Calu3 (cell line): ENCODE data around the gene TAPT1. TPM values are rescaled to one million over a fixed set of nuclear protein-coding genes. Genes with fewer than 3 reads are reported as not detected.

Experiments used
- BruUV-seq: library from RNA; stranded (reverse); fragments of 400-500 nt; replicated peaks from 2 replicates; lab custom pipeline; 2021; lab: Mats Ljungman, UMichigan
- CTCF ChIA-PET: fragments of 300-600 bp; sonication (Branson Sonifier 250); formaldehyde crosslinking; loops from one replicate; lab custom pipeline; 2022; ENCODE audit warnings: antibody characterized with exemption; lab: Charles Lee
- DNase-seq: peaks from one replicate; pipeline ENCODE4 v3.0.0; 2022
- H3K27ac Mint-ChIP-seq: one replicate; pipeline ENCODE4 v1.8.0; 2022; ENCODE audit warnings: mixed read lengths; ENCODE audit not compliant: unreplicated experiment
- H3K27me3 Mint-ChIP-seq: one replicate; pipeline ENCODE4 v1.8.0; 2022; ENCODE audit warnings: mixed read lengths; ENCODE audit not compliant: unreplicated experiment
- H3K36me3 Mint-ChIP-seq: one replicate; pipeline ENCODE4 v1.8.0; 2022; ENCODE audit warnings: mild to moderate bottlenecking, moderate library complexity, mixed read lengths; ENCODE audit not compliant: insufficient read depth, unreplicated experiment
- H3K4me1 Mint-ChIP-seq: one replicate; pipeline ENCODE4 v1.8.0; 2022; ENCODE audit warnings: mild to moderate bottlenecking, low read depth, mixed read lengths; ENCODE audit not compliant: unreplicated experiment
- H3K4me3 Mint-ChIP-seq: one replicate; pipeline ENCODE4 v1.8.0; 2022; ENCODE audit warnings: mild to moderate bottlenecking, low read depth, moderate library complexity, mixed read lengths; ENCODE audit not compliant: unreplicated experiment
- H3K9me3 Mint-ChIP-seq: one replicate; pipeline ENCODE4 v1.8.0; 2022; ENCODE audit warnings: low read depth, mixed read lengths; ENCODE audit not compliant: unreplicated experiment
- CTCF ChIP-seq: fragments of 200-600 bp; IDR thresholded peaks from one replicate; pipeline ENCODE4 v1.8.0; 2022; ENCODE audit warnings: antibody characterized with exemption; ENCODE audit not compliant: unreplicated experiment
- intact Hi-C: fragments of 100-400 bp; cut with micrococcal nuclease; formaldehyde crosslinking; loops from one replicate; pipeline ENCODE4 v1.10.0; 2022; ENCODE audit not compliant: unreplicated experiment
- total RNA-seq: library from RNA; stranded (reverse); gene quantifications from 2 replicates; pipeline ENCODE4 v1.2.3, GENCODE V29; 2022

TAPT1 gene
- total RNA-seq, 1 experiment from 2014 or later, result 31.5 TPM

- H3K4me3 Mint-ChIP-seq, result no peak overlapping the region
- no peaks in the 10 kb centered on the region for H3K36me3 Mint-ChIP-seq
- no peaks in the 10 kb centered on the region for H3K9me3 Mint-ChIP-seq
- peaks cover 25% of the 10 kb centered on the region for H3K4me1 Mint-ChIP-seq
- CTCF ChIA-PET, result interaction anchor here (1.3 kb wide), 1 partner anchor 34 kb away, joined by 4 read pairs; the partner anchor contains the start of gene PROM1
- no peak overlapping the region for H3K27ac Mint-ChIP-seq
- no TSS peak for BruUV-seq
- H3K27me3 Mint-ChIP-seq, result no peaks in the 10 kb centered on the region
- no peak for DNase-seq
- intact Hi-C loops, result no loop called here
- no peak for TF ChIP-seq CTCF
Measured at GRCh38 chr4:16117164-16117563, 109.1 kb downstream of the TAPT1 start.

- Mint-ChIP-seq H3K36me3 (no peaks in the 10 kb centered on the region), H3K4me1 (peaks cover 25% of the 10 kb centered on the region), H3K4me3 (no peak overlapping the region), H3K27ac (peak overlapping the region; percentile 23), H3K27me3 (no peaks in the 10 kb centered on the region), H3K9me3 (no peaks in the 10 kb centered on the region)
- no TSS peak for BruUV-seq
- intact Hi-C loops, result loop anchor here (1.0 kb wide), 1 partner anchor 25 kb away; no protein-coding TSS in a partner anchor
- no peak for TF ChIP-seq CTCF
- DNase-seq, result peak; percentile 48
- CTCF ChIA-PET, result interaction anchor here (0.6 to 1.3 kb wide), 4 partner anchors 13 to 209 kb away, joined by 3 to 4 read pairs (median 3); partner anchors contain the start of gene PROM1
Measured at GRCh38 chr4:16116493-16116990, 109.7 kb downstream of the TAPT1 start.

GRCh38 chr4:16116019-16116418, 110.3 kb downstream of the TAPT1 start:
- CTCF ChIA-PET, result interaction anchor here (0.6 to 1.3 kb wide), 4 partner anchors 13 to 208 kb away, joined by 3 to 4 read pairs (median 3); partner anchors contain the start of gene PROM1
- no peaks in the 10 kb centered on the region for H3K27me3 Mint-ChIP-seq
- BruUV-seq, result no TSS peak
- no peak overlapping the region for H3K4me3 Mint-ChIP-seq
- no peak for TF ChIP-seq CTCF
- no peaks in the 10 kb centered on the region for H3K9me3 Mint-ChIP-seq
- H3K27ac Mint-ChIP-seq, result peak overlapping the region; percentile 23
- peak; percentile 58 for DNase-seq
- intact Hi-C loops, result loop anchor here (1.0 kb wide), 1 partner anchor 25 kb away; no protein-coding TSS in a partner anchor
- H3K36me3 Mint-ChIP-seq, result no peaks in the 10 kb centered on the region
- peaks cover 25% of the 10 kb centered on the region for H3K4me1 Mint-ChIP-seq

- intact Hi-C loops, result no loop called here
- BruUV-seq, result no TSS peak
Measured at GRCh38 chr4:16114546-16114945, 111.7 kb downstream of the TAPT1 start.

More at GRCh38 chr4:16114546-16114945, 111.7 kb downstream of the TAPT1 start:
- CTCF ChIA-PET, result no interaction called here
- no peak for TF ChIP-seq CTCF
- no peak overlapping the region for H3K27ac Mint-ChIP-seq
- no peaks in the 10 kb centered on the region for H3K27me3 Mint-ChIP-seq
- DNase-seq, result no peak
- H3K4me3 Mint-ChIP-seq, result no peak overlapping the region
- H3K9me3 Mint-ChIP-seq, result no peaks in the 10 kb centered on the region
- H3K36me3 Mint-ChIP-seq, result no peaks in the 10 kb centered on the region
- peaks cover 23% of the 10 kb centered on the region for H3K4me1 Mint-ChIP-seq
